ENCODE results near the gene UNC5C.

Gene UNC5C

GRCh38 chr4:95212692-95213091, 336.1 kb downstream of the UNC5C start:
- ChIA-PET POLR2A (no interaction called here), CTCF (no interaction called here)
- TF ChIP-seq ZNF221 (tag by site-specific recombination; IDR thresholded peaks at IDR 0.05; ENCODE audit: borderline replicate concordance) (no peak), SALL2 (tag by site-specific recombination; IDR thresholded peaks at IDR 0.05; ENCODE audit: borderline replicate concordance) (no peak), ZNF184 (tag by site-specific recombination; IDR thresholded peaks at IDR 0.05) (no peak), ZNF791 (tag by site-specific recombination; IDR thresholded peaks at IDR 0.05) (no peak), ZNF426 (tag by site-specific recombination; IDR thresholded peaks at IDR 0.05) (no peak), ZSCAN4 (tag by site-specific recombination; IDR thresholded peaks at IDR 0.05) (no peak), RBAK (tag by site-specific recombination; IDR thresholded peaks at IDR 0.05) (no peak), ZNF335 (tag by site-specific recombination; conservative IDR thresholded peaks at IDR 0.05) (no peak), ZNF521 (tag by site-specific recombination; IDR thresholded peaks at IDR 0.05) (no peak), ZNF112 (tag by site-specific recombination; IDR thresholded peaks at IDR 0.05) (no peak), ZNF211 (tag by site-specific recombination; IDR thresholded peaks at IDR 0.05; ENCODE audit: low read depth) (no peak)
- Histone ChIP-seq H3K4me1 (ENCODE audit: control insufficient read depth, insufficient read depth, low read length) (no peaks in the 10 kb centered on the region), H3K27ac (ENCODE audit: extremely low read depth, low read depth, low read length) (no peak overlapping the region), H3K9me3 (ENCODE audit: control insufficient read depth, insufficient read depth, low read depth, low read length) (no peaks in the 10 kb centered on the region), H3K4me3 (ENCODE audit: low read depth, low read length) (no peak overlapping the region), H3K36me3 (ENCODE audit: control insufficient read depth in 2 of 2, insufficient read depth in 1 of 2, low read length in 2 of 2) (no peaks in the 10 kb centered on the region)

- POLR2A ChIA-PET, result no interaction called here
- TF ChIP-seq ZNF704 (tag by site-specific recombination; IDR thresholded peaks at IDR 0.05) (no peak), ZNF623 (tag by site-specific recombination; IDR thresholded peaks at IDR 0.05) (no peak)
- no peaks in the 10 kb centered on the region for H3K36me3 ChIP-seq (ENCODE audit: control insufficient read depth in 2 of 2, insufficient read depth in 1 of 2, low read length in 2 of 2)
Observed at GRCh38 chr4:95209927-95210326, 338.8 kb downstream of the UNC5C start.

GRCh38 chr4:95204873-95205272, 343.9 kb downstream of the UNC5C start:
- peaks cover 0 to 4% of the 10 kb centered on the region in 2 experiments; a peak in 1 of 3 replicates for H3K36me3 ChIP-seq (ENCODE audit: control insufficient read depth in 2 of 2, insufficient read depth in 1 of 2, low read length in 2 of 2)
- H3K4me1 ChIP-seq (ENCODE audit: control insufficient read depth, insufficient read depth, low read length), result no peaks in the 10 kb centered on the region
- H3K9me3 ChIP-seq (ENCODE audit: control insufficient read depth, insufficient read depth, low read depth, low read length), result no peaks in the 10 kb centered on the region
- no peak overlapping the region for H3K4me3 ChIP-seq (ENCODE audit: low read depth, low read length)
- TF ChIP-seq ZNF510 (tag by site-specific recombination; IDR thresholded peaks at IDR 0.05; ENCODE audit: insufficient replicate concordance) (no peak), ZNF404 (tag by site-specific recombination; IDR thresholded peaks at IDR 0.05) (no peak), ZNF654 (tag by site-specific recombination; IDR thresholded peaks at IDR 0.05; ENCODE audit: low read depth) (peak; percentile 5; the same call in 1 of the 2 replicates), ZNF274 (IDR thresholded peaks at IDR 0.05; ENCODE audit: low read length) (no peak), ZNF274 (tag by site-specific recombination; IDR thresholded peaks at IDR 0.05; ENCODE audit: borderline replicate concordance) (no peak)
- H3K27ac ChIP-seq (ENCODE audit: extremely low read depth, low read depth, low read length), result no peak overlapping the region
- ChIA-PET CTCF (interaction anchor here (0.8 to 1.6 kb wide), 4 partner anchors 9 to 40 kb away, joined by 3 to 7 read pairs (median 4); no protein-coding TSS in a partner anchor), POLR2A (no interaction called here)

More at GRCh38 chr4:95209927-95210326, 338.8 kb downstream of the UNC5C start:
- no peaks in the 10 kb centered on the region for H3K4me1 ChIP-seq (ENCODE audit: control insufficient read depth, insufficient read depth, low read length)
- CTCF ChIA-PET, result interaction anchor here (1.0 kb wide), 1 partner anchor 44 kb away, joined by 3 read pairs; no protein-coding TSS in a partner anchor
- no peak overlapping the region for H3K4me3 ChIP-seq (ENCODE audit: low read depth, low read length)
- H3K9me3 ChIP-seq (ENCODE audit: control insufficient read depth, insufficient read depth, low read depth, low read length), result no peaks in the 10 kb centered on the region
- no peak overlapping the region for H3K27ac ChIP-seq (ENCODE audit: extremely low read depth, low read depth, low read length)

Data from HEK293 (cell line).